Spinal cord (tissue), 10 donors: ENCODE results near the gene CSPG4. TPM values are rescaled to one million over a fixed set of nuclear protein-coding genes. Genes with fewer than 3 reads are reported as not detected.

Experiments
- DNase-seq, 6 donors: peaks; one replicate each; pipeline versions ENCODE4 v3.0.0 to v3.0.0-alpha.2; 2013 to 2015; ENCODE audit warnings: low spot score in 6 of 6, low read depth in 4 of 6
- H3K27ac ChIP-seq: one replicate; pipeline ENCODE4 v1.5.1; 2013; ENCODE audit warnings: low read depth, low read length, control low read depth
- H3K27me3 ChIP-seq: one replicate; pipeline ENCODE4 v1.6.1; 2013; ENCODE audit warnings: low read length; ENCODE audit not compliant: control insufficient read depth, insufficient read depth
- H3K36me3 ChIP-seq: one replicate; pipeline ENCODE4 v1.6.1; 2013; ENCODE audit warnings: low read length; ENCODE audit not compliant: control insufficient read depth, insufficient read depth
- H3K4me1 ChIP-seq: one replicate; pipeline ENCODE4 v1.6.1; 2013; ENCODE audit warnings: low read length; ENCODE audit not compliant: control insufficient read depth, insufficient read depth
- H3K4me3 ChIP-seq: one replicate; pipeline ENCODE4 v1.5.1; 2013; ENCODE audit warnings: low read depth, low read length, control low read depth
- H3K9me3 ChIP-seq: one replicate; pipeline ENCODE4 v1.6.1; 2013; ENCODE audit warnings: low read length; ENCODE audit not compliant: control insufficient read depth, insufficient read depth
- WGBS: methylation state at CpG from one replicate; pipeline ENCODE4 v1.1.5; 2013; ENCODE audit warnings: missing lambda C conversion rate; ENCODE audit not compliant: insufficient coverage; 5-methylcytosine and 5-hydroxymethylcytosine counted together
- polyA plus RNA-seq, 2 donors: library from polyadenylated mRNA; unstranded; fragments of 120-200 nt; gene quantifications; one replicate each; pipeline ENCODE4 v1.2.1, GENCODE V29; 2013; ENCODE audit not compliant: insufficient read length in 2 of 2
- total RNA-seq, 2 donors: library from RNA; depleted of rRNA in 1 of 2; stranded (reverse); fragments of 120-200 nt in 1 of 2; fragments of >200 nt in 1 of 2; gene quantifications; one replicate each; pipeline versions ENCODE4 v1.2.3 to v1.2.4, GENCODE V29; 2013 to 2014
- donor health status: healthy.

Gene CSPG4
- total and polyA plus RNA-seq, 4 donors, result 18.1 to 25.6 (median 21.6) TPM

DNA sequence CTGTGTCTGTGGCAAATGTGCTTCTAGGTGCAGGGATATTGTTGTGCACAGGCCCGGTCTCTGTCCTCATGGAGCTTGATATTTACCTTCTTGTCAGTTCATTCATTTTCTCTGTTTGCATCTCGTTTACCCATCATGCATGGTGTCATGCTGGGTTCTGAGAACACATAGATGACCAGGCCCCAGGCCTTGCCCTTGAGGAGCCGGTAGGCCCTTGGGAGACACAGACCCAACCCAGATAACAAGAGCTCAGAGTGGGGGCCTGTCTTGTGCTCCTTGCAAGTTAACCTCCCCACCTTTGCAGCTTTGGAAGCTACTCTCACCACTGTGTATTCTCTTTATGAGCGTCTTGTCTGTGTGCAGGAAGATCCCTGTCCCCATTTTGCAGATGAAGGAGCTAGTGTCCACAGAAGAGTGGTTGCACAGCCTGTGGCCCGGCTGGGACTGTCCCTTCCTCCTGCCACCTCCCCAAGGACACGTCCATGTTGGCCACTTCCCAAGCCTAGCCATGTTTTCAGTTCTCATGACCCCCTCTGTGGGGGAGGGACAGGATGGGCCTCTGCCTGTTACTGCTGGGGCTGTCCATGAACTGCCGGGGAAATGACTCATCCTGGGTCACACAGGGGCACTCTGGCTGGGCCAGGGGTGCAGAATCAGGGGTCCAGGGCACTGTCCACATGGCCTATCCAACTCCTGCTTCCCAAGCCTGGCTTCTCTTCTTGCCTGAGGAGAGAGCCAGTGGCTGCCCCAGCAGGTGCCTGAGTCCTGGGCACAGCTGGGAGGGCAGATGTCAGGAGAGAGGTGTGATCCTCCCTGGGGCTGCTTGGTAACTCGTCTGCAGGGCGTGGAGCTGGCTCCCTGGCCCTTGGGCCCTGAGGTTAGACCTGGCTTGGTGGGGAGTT, 61.5 kb downstream of the CSPG4 start:
- Histone ChIP-seq H3K9me3 (no peaks in the 10 kb centered on the region), H3K36me3 (peaks cover 35% of the 10 kb centered on the region), H3K4me1 (peaks cover 68% of the 10 kb centered on the region), H3K4me3 (no peak overlapping the region), H3K27me3 (peaks cover 3% of the 10 kb centered on the region), H3K27ac (no peak overlapping the region)
- WGBS, result 61% methylated on average over 7 of the region's 9 CpGs
- no peak for DNase-seq

DNA sequence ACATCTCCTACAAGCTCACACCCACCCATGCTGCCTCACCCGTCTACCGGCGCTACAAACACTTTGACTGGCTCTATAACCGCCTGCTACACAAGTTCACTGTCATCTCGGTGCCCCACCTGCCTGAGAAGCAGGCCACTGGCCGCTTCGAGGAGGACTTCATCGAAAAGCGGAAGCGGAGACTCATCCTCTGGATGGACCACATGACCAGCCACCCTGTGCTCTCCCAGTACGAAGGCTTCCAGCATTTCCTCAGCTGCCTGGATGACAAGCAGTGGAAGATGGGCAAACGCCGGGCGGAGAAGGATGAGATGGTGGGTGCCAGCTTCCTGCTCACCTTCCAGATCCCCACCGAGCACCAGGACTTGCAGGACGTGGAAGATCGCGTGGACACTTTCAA, 62.8 kb downstream of the CSPG4 start:
- Histone ChIP-seq H3K4me1 (peaks cover 64% of the 10 kb centered on the region), H3K27me3 (peaks cover 3% of the 10 kb centered on the region), H3K9me3 (no peaks in the 10 kb centered on the region), H3K36me3 (peaks cover 35% of the 10 kb centered on the region), H3K27ac (no peak overlapping the region), H3K4me3 (no peak overlapping the region)
- 92% methylated on average over 18 of the region's 18 CpGs for WGBS
- DNase-seq, result no peak

DNA sequence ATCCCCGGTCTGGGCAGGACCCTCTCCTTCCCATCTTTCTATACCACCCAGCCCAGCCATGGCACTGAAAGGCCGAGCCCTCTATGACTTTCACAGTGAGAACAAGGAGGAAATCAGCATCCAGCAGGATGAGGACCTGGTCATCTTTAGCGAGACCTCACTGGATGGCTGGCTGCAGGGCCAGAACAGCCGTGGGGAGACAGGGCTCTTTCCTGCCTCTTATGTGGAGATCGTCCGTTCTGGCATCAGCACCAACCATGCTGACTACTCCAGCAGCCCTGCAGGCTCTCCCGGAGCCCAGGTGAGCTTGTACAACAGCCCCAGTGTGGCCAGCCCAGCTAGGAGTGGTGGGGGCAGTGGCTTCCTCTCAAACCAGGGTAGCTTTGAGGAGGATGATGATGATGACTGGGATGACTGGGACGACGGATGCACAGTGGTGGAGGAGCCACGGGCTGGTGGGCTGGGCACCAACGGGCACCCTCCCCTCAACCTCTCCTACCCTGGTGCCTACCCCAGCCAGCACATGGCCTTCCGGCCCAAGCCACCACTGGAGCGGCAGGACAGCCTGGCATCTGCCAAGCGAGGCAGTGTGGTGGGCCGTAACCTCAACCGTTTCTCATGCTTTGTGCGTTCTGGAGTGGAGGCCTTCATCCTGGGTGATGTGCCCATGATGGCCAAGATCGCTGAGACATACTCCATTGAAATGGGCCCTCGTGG, 63.4 kb downstream of the CSPG4 start:
- H3K9me3 ChIP-seq, result no peaks in the 10 kb centered on the region
- peaks cover 3% of the 10 kb centered on the region for H3K27me3 ChIP-seq
- H3K4me1 ChIP-seq, result peaks cover 64% of the 10 kb centered on the region
- H3K4me3 ChIP-seq, result peak overlapping the region; percentile 70
- no peak for DNase-seq
- H3K27ac ChIP-seq, result peak overlapping the region; percentile 88
- WGBS, result 79% methylated on average over 14 of the region's 19 CpGs
- H3K36me3 ChIP-seq, result peaks cover 30% of the 10 kb centered on the region

GRCh38 chr15:75648156-75649000, 64.3 kb downstream of the CSPG4 start:
- peak overlapping the region; percentile 88 for H3K27ac ChIP-seq
- peaks cover 3% of the 10 kb centered on the region for H3K27me3 ChIP-seq
- peak overlapping the region; percentile 70 for H3K4me3 ChIP-seq
- DNase-seq, result peak in 2 of 6 donors; percentile 25 to 65
- 2% methylated on average over 26 of the region's 34 CpGs for WGBS
- H3K9me3 ChIP-seq, result no peaks in the 10 kb centered on the region
- H3K4me1 ChIP-seq, result peaks cover 62% of the 10 kb centered on the region
- H3K36me3 ChIP-seq, result peaks cover 26% of the 10 kb centered on the region

DNA sequence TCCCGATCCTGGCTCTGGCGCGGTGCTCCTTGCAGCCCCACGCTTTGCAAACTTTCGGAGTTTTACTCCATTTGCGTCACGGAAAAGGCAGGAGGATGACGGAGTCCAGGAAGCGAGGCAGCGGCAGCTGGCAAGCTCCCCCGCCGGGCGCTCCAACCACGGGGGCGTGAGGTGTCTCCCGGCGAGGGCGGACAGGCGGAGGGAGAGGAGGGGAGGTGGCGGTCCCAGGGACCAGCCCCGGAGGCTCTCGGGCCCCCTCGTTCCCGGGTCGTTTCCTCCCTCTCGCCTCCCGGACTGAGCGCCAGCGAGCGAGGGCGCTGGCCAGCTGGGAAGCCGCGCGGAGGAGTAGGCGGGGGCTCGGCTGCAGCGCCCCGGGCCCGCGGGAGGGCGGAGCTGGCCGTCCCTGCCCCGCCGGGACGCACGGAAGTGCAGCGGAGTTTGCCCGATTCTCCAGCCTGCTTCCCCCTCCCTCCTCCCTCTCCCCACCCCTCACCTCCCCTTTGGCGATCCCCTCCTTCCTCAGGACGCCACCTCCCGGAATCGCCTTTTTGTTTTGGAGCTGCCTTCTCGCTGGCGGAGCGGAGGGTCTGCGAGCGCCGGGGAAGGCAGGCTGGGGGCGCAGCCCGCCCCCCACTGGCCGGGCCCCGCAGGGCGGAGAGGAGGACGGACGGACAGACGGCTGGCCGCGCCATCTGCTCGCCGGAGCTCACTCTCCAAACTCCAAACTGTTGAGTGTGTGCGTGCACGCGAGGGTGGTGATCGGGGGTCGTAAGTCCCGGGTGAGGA, 65.1 kb downstream of the CSPG4 start, which contains the start of gene SNX33:
SNX33 (plus strand) TSS at position 543 of the 786 bp plus-strand sequence. CDS start 1,191 bp downstream, outside the sequence.
- Histone ChIP-seq H3K9me3 (no peaks in the 10 kb centered on the region), H3K27me3 (peaks cover 3% of the 10 kb centered on the region), H3K4me1 (peaks cover 56% of the 10 kb centered on the region), H3K4me3 (peak within 1 kb of the TSS; percentile 70), H3K36me3 (peaks cover 25% of the 10 kb centered on the region), H3K27ac (peak within 1 kb of the TSS; percentile 88)
- under 1% methylated on average over 72 of the region's 76 CpGs for WGBS
- peak in 4 of 6 donors; percentile 26 to 87 (median 58) for DNase-seq

- H3K9me3 ChIP-seq, result no peaks in the 10 kb centered on the region
- 2% methylated on average over 20 of the region's 26 CpGs for WGBS
- H3K27ac ChIP-seq, result peak overlapping the region; percentile 88
- DNase-seq, result no peak
- H3K4me1 ChIP-seq, result peaks cover 50% of the 10 kb centered on the region
- H3K36me3 ChIP-seq, result peaks cover 20% of the 10 kb centered on the region
- peak overlapping the region; percentile 70 for H3K4me3 ChIP-seq
- H3K27me3 ChIP-seq, result peaks cover 3% of the 10 kb centered on the region
Observed at GRCh38 chr15:75646944-75647364, 65.7 kb downstream of the CSPG4 start.

DNA sequence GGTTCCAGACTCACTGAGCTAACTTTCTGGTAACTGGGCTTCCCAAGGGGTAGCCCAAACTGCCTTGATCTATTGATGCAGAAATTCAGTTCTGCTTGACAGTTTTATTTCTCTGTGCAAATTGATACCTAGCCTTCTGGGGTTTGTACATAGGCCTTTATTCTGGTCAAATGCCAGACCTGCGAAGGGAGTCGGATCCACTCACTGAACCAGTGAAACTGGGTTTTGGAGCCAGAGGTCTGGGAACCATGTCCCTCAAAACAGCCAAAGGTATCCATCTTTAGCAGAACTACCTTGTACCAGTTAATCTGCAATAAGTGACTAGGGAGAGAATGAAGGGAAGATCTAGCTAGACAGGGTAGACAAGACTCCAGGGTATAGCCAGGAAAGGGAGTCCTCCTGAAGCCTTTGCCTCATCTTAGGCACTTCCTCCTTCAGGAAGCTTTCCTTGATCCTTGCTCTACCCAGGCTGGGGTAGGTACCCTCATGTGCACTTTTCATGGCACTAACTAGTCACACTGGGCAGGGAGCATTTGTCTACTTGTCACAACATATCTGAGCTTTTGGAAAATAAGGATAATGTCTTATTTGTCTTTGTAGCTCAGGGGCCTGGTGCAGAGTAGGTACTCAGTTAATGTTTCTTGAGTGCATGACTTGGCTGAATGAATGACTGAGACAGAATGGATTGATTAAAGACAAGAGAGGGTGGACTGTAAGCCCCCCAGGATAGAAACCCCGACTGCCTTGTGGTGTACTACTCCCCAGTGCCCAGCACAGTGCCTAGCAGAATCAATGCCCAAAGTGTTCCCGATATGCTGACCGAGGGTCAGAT, 66.3 kb downstream of the CSPG4 start:
- H3K9me3 ChIP-seq, result no peaks in the 10 kb centered on the region
- peaks cover 3% of the 10 kb centered on the region for H3K27me3 ChIP-seq
- peaks cover 15% of the 10 kb centered on the region for H3K36me3 ChIP-seq
- H3K27ac ChIP-seq, result peak overlapping the region; percentile 88
- H3K4me1 ChIP-seq, result peaks cover 43% of the 10 kb centered on the region
- WGBS, result 27% methylated on average over 3 of the region's 5 CpGs
- DNase-seq, result no peak
- H3K4me3 ChIP-seq, result peak overlapping the region; percentile 70

DNA sequence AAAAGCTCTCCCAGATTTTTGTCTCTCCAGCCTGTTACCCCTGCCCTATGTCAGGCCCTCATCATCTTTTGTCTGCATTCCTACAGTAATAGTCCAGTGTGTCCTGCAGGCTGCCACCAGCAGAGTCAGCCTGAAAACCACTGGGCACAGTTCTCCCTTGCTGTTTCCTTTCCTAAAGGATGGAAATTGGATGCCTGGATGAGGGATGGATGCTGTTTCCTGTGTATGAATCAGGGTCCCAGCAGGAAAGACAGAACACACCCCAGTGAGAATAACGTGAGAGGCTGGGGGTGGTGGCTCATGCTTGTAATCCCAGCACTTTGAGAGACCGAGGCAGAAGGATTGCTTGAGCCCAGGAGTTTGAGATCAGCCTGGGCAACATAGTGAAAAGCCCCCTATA, 68.3 kb downstream of the CSPG4 start:
- WGBS, result 50% methylated on average over 1 of the region's 2 CpGs
- peaks cover 34% of the 10 kb centered on the region for H3K4me1 ChIP-seq
- no peaks in the 10 kb centered on the region for H3K9me3 ChIP-seq
- H3K27me3 ChIP-seq, result peaks cover 3% of the 10 kb centered on the region
- no peak overlapping the region for H3K4me3 ChIP-seq
- H3K36me3 ChIP-seq, result peaks cover 3% of the 10 kb centered on the region
- H3K27ac ChIP-seq, result no peak overlapping the region
- no peak for DNase-seq
